Fibroblast of lung (primary cell): ENCODE measurements around the gene GNG12. TPM values are rescaled to one million over a fixed set of nuclear protein-coding genes. Genes with fewer than 3 reads are reported as not detected.

Experiments
- DNase-seq, 2 donors: peaks; one replicate each; pipeline versions ENCODE4 v3.0.0 to v3.0.0-alpha.2; 2010; ENCODE audit warnings: low read depth in 2 of 2
- H2AFZ ChIP-seq: 2 replicates; pipeline ENCODE4 v1.5.1; 2012; ENCODE audit warnings: low read length, control low read depth, inconsistent platforms
- H3K27ac ChIP-seq: 2 replicates; pipeline ENCODE4 v1.5.1; 2011; ENCODE audit warnings: low read length, control low read depth; ENCODE audit not compliant: insufficient read depth
- H3K27me3 ChIP-seq: 2 replicates; pipeline ENCODE4 v1.5.1; 2011; ENCODE audit warnings: mild to moderate bottlenecking, low read length; ENCODE audit not compliant: control insufficient read depth, insufficient read depth
- H3K36me3 ChIP-seq: 2 replicates; pipeline ENCODE4 v1.5.1; 2011; ENCODE audit warnings: low read length; ENCODE audit not compliant: control insufficient read depth, insufficient read depth
- H3K4me1 ChIP-seq: 2 replicates; pipeline ENCODE4 v1.5.1; 2011; ENCODE audit warnings: low read length; ENCODE audit not compliant: control insufficient read depth, insufficient read depth; ENCODE audit errors: extremely low read depth
- H3K4me2 ChIP-seq: 2 replicates; pipeline ENCODE4 v1.5.1; 2011; ENCODE audit warnings: low read length, control low read depth; ENCODE audit not compliant: insufficient read depth; ENCODE audit errors: extremely low read depth
- H3K4me3 ChIP-seq, 4 experiments: fragments of 200-600 bp in 1 of 4; sonication (generic) in 1 of 4; replicated peaks in 1 of 4; 2 replicates each; pipeline ENCODE4 v1.5.1; 2011 to 2016; ENCODE audit warnings: low read length in 4 of 4, low read depth in 3 of 4, mild to moderate bottlenecking in 3 of 4, control low read depth in 2 of 4, inconsistent platforms in 1 of 4, mixed read lengths in 1 of 4; ENCODE audit not compliant: insufficient read depth in 1 of 4; ENCODE audit errors: control extremely low read depth in 1 of 4
- H3K79me2 ChIP-seq: 2 replicates; pipeline ENCODE4 v1.5.1; 2012; ENCODE audit warnings: mild to moderate bottlenecking, low read length, inconsistent platforms; ENCODE audit not compliant: control insufficient read depth, insufficient read depth
- H3K9ac ChIP-seq: 2 replicates; pipeline ENCODE4 v1.5.1; 2011; ENCODE audit warnings: mild to moderate bottlenecking, low read length, control low read depth; ENCODE audit not compliant: insufficient read depth
- H3K9me3 ChIP-seq: 2 replicates; pipeline ENCODE4 v1.5.1; 2012; ENCODE audit warnings: low read depth, low read length; ENCODE audit not compliant: control insufficient read depth, insufficient read depth
- H4K20me1 ChIP-seq: 2 replicates; pipeline ENCODE4 v1.5.1; 2011; ENCODE audit warnings: low read length; ENCODE audit not compliant: control insufficient read depth, insufficient read depth; ENCODE audit errors: extremely low read depth
- EZH2 ChIP-seq: IDR thresholded peaks from 2 replicates; pipeline ENCODE4 v1.5.1; 2012; ENCODE audit warnings: low read length, control low read depth, mild to moderate bottlenecking; ENCODE audit errors: missing control alignments
- polyA plus RNA-seq, 2 donors: library from polyadenylated mRNA; depleted of rRNA in 1 of 2; stranded (reverse) in 1 of 2; unstranded in 1 of 2; fragments of >200 nt; gene quantifications; 2 replicates each; pipeline ENCODE4 v1.2.1, GENCODE V29; 2011 to 2012; ENCODE audit warnings: missing spikeins in 1 of 2
- total RNA-seq: library from RNA; depleted of rRNA; stranded (reverse); fragments of >200 nt; gene quantifications from 2 replicates; pipeline ENCODE4 v1.2.1, GENCODE V29; 2014
- TF ChIP-seq, protein P1 (sequence below), 2 donors: IDR thresholded peaks in 1 of 2; conservative IDR thresholded peaks in 1 of 2; 1 replicate in 1 of 2; 2 replicates in 1 of 2; pipeline ENCODE4 v1.5.1; 2011 to 2012; ENCODE audit warnings: low read length in 2 of 2, control low read depth in 1 of 2, inconsistent platforms in 1 of 2, low read depth in 1 of 2, mild to moderate bottlenecking in 1 of 2

GNG12 gene
- total and polyA plus RNA-seq, 2 donors (not counting 1 experiment from before 2014, with no cell fraction given), result 127 to 241 TPM

DNA sequence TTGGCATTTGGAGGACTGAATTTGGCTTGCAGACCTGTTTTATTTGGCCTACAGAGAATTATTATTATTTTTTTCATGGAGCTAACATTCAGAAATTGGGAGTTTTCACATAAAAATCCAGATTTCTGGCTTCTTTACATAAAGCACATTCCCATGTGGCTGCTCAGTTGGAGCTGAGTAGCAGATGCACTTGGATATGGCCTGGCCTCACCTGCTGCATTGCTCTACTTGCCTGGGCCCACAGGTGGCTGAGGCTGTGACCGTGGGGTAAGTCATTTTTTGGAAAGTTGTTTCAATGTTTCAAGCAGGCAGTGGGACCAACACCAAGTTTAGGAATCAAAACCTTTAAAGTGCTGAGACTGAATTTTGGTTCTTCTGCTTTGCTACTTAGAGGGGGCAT lies 91.5 kb downstream of the GNG12 start:
- peaks cover 21% of the 10 kb centered on the region for H3K79me2 ChIP-seq

DNA sequence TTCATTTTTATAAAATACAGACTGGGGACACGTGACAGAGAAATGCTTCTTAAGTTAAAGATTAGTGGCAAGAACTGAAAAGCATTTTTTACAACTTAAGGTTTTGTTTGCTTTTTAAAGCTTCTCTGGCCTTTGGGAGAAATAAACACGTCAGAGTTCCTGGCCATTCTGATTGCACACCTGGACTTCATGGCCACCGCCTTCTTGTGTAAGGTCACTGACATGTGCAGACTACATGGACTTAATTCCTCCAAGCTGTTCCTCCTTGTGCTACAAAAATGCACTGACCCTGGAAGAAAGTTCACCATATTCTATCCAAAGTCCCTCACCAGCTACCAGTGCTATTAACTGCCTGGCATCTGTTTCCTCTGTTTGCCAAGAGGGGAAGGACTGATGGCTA lies 92.1 kb downstream of the GNG12 start:
- no peak overlapping the region for H2AFZ ChIP-seq
- no peaks in the 10 kb centered on the region for H4K20me1 ChIP-seq
- peaks cover 8% of the 10 kb centered on the region for H3K4me1 ChIP-seq
- no peak overlapping the region for H3K4me2 ChIP-seq
- no peak overlapping the region for H3K27ac ChIP-seq
- H3K9me3 ChIP-seq, result no peaks in the 10 kb centered on the region
- H3K9ac ChIP-seq, result no peak overlapping the region
- H3K79me2 ChIP-seq, result peaks cover 24% of the 10 kb centered on the region
- H3K4me3 ChIP-seq, result no peak overlapping the region
- TF ChIP-seq, protein P1, sequence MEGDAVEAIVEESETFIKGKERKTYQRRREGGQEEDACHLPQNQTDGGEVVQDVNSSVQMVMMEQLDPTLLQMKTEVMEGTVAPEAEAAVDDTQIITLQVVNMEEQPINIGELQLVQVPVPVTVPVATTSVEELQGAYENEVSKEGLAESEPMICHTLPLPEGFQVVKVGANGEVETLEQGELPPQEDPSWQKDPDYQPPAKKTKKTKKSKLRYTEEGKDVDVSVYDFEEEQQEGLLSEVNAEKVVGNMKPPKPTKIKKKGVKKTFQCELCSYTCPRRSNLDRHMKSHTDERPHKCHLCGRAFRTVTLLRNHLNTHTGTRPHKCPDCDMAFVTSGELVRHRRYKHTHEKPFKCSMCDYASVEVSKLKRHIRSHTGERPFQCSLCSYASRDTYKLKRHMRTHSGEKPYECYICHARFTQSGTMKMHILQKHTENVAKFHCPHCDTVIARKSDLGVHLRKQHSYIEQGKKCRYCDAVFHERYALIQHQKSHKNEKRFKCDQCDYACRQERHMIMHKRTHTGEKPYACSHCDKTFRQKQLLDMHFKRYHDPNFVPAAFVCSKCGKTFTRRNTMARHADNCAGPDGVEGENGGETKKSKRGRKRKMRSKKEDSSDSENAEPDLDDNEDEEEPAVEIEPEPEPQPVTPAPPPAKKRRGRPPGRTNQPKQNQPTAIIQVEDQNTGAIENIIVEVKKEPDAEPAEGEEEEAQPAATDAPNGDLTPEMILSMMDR (conservative IDR thresholded peaks at IDR 0.05 in 1 of 2, IDR thresholded peaks at IDR 0.05 in 1 of 2; ENCODE audit: low read depth in 1 of 2, low read length in 2 of 2), result no peak
- no peak for TF ChIP-seq EZH2
- H3K27me3 ChIP-seq, result no peaks in the 10 kb centered on the region
- DNase-seq, result no peak
- H3K36me3 ChIP-seq, result peaks cover 1% of the 10 kb centered on the region

More for the DNA sequence above, 91.5 kb downstream of the GNG12 start:
- no peak overlapping the region for H3K4me2 ChIP-seq
- H3K9ac ChIP-seq, result no peak overlapping the region
- peaks cover 3% of the 10 kb centered on the region for H3K4me1 ChIP-seq
- no peak for DNase-seq
- no peak overlapping the region for H3K4me3 ChIP-seq
- no peak overlapping the region for H2AFZ ChIP-seq
- H3K27ac ChIP-seq, result no peak overlapping the region
- no peaks in the 10 kb centered on the region for H3K9me3 ChIP-seq
- peaks cover 1% of the 10 kb centered on the region for H3K36me3 ChIP-seq
- H4K20me1 ChIP-seq, result no peaks in the 10 kb centered on the region
- no peaks in the 10 kb centered on the region for H3K27me3 ChIP-seq
- TF ChIP-seq EZH2, result no peak
- TF ChIP-seq, protein P1 (conservative IDR thresholded peaks at IDR 0.05 in 1 of 2, IDR thresholded peaks at IDR 0.05 in 1 of 2; ENCODE audit: low read depth in 1 of 2, low read length in 2 of 2), result no peak

- Histone ChIP-seq H3K36me3 (peaks cover 1% of the 10 kb centered on the region), H3K9me3 (no peaks in the 10 kb centered on the region), H4K20me1 (no peaks in the 10 kb centered on the region), H3K4me3 (no peak overlapping the region), H3K4me2 (no peak overlapping the region), H3K27ac (no peak overlapping the region), H3K27me3 (no peaks in the 10 kb centered on the region), H3K4me1 (peaks cover 10% of the 10 kb centered on the region), H3K79me2 (peaks cover 24% of the 10 kb centered on the region), H3K9ac (no peak overlapping the region), H2AFZ (no peak overlapping the region)
- DNase-seq, result no peak
- TF ChIP-seq EZH2, result no peak
- TF ChIP-seq, protein P1 (conservative IDR thresholded peaks at IDR 0.05 in 1 of 2, IDR thresholded peaks at IDR 0.05 in 1 of 2; ENCODE audit: low read depth in 1 of 2, low read length in 2 of 2), result no peak
Observed at GRCh38 chr1:67740543-67740942, 92.7 kb downstream of the GNG12 start.
